MV-4-11 (cell line): ENCODE measurements around the gene RTL1.

Experiments used
- DNase-seq: peaks from one replicate; lab custom pipeline; 2025; lab: John Stamatoyannopoulos, UW

RTL1 gene

DNA sequence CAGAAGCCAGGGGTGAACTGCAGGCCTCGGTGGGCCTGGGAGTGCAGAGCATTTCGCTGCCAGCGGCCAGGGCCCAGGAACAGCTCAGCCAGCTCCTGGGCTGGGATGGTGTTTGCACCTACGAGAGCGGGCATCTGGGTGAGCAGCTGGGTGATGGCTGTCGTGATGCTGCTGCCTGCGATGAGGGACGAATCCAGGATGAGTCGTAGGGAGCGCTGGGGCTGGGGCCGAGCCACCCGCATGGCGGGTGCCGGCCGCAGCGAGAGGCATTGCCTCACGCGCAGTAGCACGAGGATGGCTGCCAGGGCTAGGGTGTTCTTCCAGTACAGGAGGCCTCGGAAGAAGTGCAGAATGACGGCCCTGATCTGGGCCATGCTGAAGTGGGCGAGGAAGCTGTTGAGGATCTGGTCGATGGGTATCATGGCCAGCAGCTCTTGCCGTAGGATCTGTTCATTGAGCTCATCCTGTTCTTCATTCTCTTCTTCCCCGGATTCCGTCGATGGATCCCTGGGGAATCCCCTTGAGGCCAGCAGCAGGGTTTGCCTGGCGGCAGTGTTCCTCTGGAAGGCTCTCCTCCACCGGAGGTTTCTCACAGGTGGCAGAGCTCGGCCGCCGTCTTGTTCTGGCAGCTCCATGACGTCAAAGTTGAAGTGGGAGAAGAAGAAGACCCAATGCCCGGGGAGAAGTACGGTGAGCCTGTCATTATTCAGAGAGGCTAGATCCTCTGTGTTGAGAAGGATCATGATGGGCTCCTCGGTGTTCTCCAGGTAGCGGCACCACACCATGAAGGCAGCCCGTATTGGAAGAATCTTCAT lies 22.1 kb downstream of the RTL1 start:
- DNase-seq: no peak

DNA sequence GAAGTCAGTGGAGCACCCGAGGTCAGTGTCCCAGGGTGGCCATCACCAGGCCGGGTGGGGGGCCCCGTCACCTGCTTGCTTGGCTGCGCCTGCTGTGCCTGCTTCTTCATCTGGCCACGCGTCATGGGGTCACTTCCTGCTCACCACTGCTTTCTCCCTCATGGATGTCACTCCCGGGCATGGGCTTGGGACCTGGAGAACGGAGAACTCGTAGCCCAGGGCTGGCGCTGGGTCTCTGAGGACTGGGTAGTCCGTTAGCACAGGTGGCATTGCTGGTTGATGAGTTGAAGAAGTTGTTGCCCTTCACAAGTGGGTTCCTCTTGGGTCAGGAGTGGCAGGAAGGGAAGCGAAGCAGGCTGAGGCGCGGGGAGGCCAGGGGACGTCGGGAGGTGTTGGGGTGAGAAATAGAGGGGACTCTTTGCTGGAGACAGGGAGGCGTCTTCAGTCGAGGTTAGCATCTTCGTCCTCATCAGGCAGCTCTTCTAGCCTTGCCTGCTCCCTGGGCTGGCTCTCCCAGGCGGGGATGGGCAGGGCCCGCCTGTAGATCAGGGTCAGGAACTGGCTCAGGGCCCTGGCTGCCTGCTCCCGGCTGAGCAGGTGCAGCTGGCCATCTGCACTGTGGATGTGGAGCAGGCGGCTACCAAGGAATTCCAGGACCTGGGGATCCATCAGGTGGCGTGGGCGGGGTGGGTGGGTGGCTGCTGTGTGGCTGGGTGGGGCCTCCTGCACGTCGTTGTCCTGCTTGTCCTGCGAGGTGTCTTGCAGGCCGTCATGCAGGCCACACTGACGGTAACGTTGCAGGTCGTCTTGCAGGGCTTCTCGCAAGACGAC lies 23.0 kb downstream of the RTL1 start:
- no peak for DNase-seq

DNA sequence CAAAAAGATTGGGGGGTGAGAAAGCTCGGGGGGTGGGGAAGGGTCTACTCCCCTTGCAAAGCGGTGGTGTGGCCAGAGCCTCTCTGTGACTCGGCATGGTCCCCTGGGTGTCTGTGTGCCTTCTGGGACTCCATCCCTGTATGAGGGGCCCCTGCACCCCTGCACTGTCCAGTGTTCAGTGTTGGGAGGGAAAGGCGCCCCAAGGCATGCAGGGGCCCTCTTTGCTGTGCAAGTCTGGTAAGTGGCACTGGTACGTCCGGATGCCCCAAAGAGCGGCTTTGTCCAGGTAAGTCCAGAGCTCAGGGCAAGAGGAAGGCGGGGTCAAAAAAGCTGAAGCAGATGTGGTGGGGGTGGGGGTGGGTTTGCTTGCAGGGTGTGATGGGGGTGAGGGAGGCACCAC lies 23.7 kb downstream of the RTL1 start:
- no peak for DNase-seq

DNA sequence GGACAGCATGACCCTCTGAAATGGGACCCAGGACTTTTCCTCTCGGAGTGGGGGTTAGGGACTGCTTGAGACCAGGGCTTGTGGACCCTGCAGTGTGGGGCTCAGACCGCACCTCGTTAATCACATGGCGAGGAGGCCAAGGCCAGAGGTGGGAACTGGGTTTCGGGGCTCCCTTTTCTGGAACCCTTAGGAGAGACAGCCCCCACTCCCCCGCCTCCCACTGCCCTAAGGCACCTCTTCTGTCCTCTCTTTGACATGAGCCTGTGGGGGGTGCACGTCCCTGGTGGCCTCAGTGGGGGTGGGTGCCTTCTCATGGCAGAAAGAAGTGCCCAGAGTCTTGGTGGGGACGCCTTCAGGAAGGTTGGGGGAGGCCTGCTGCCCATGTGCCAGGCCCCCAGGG lies 24.3 kb downstream of the RTL1 start:
- no peak for DNase-seq

DNA sequence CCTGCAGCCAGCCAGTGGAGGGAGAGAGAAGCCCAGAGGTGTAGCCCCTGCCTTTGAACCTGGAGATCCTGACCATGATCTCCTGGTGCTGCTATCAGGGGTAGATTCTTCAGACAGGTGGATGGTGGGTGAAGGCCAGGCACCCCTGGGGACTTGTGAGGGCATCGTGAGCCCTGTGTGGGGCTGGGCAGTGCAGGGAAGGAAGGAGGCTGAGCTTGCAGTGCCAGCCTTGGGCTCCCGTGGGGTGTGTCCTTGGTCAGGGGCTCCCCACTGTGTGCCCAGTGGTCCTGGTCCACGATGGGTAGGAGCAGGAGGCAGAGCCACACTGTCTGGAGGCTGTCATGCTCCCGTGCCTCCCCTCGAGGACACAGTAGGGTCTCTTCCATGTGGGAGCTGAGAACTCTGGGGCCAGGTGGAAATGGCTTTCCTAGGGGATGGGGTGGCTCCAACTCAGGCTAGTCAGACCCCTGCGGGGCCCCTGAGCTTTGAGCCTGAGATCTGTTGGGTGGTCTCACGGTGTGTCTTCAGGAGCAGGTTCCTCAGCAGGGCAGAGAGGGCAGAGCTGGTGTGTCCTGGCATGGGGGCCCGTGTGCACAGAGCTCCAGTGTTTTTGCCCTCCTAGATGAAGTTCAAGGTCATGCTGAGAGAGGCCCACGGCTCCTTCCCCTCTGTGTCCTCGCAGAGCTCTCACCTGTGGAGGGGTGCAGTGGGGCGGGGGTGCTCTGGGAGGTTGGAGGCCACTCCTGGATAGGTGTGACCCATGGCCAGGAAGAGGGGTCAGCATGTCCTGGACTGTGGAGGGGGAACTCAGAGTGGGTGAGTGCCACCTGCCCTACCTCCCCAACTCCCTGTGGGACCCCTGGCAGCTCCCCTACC lies 25.0 kb downstream of the RTL1 start:
- DNase-seq: no peak

DNA sequence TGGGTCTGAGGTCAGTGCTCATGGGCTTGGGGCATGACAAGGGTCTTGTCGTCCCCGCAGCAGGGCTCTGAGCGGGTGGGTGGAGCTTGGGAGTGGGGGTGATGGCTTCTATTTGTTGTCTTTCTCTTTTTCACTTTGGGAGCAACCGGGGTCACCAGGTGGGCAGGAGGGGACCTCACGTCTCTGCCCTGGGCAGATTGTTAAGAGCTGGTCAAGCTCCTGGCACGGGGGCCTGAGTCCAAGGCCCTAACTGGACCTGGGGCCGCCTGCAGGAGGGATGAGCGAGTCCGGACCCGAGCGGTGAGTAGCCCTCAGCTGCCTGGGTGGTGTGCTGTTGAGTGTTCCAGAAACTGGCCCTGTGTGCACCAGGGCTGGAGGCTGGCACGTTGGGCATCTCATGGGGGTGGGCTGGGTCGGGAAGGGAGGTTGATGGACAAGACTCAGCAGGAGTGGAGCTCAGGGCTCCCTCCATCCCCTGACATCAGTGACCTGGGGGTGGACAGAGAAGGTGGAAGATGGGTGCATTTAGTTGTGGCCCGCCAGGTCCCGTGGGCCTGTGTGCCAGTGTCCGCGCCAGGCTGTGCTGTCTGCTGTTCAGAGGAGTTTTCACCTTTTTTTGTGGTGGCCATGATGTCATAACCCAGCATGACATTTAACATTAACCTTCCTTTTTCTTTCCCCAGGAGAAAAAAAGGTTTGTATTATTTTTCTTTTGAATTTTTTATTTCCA lies 27.5 kb downstream of the RTL1 start:
- no peak for DNase-seq

DNA sequence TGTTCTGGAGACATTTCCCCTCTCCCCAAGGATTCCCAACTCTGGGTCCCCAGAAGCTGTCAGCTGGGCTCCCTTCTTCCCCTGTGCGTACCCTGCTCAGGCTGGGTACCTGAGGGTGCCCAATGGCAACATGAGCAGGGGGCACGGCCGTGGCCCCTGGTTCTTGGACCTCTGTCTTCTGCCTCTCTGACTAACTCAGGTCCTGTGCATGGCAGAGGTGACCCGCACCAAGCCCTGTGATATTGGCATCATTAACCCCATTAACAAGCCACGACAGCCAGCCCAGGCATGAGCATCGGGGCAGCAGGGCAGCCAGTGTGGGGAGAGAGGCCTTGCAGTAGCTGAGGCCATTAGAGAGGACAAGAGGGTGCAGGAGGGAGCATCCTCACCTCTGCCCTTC lies 28.4 kb downstream of the RTL1 start:
- no peak for DNase-seq

DNA sequence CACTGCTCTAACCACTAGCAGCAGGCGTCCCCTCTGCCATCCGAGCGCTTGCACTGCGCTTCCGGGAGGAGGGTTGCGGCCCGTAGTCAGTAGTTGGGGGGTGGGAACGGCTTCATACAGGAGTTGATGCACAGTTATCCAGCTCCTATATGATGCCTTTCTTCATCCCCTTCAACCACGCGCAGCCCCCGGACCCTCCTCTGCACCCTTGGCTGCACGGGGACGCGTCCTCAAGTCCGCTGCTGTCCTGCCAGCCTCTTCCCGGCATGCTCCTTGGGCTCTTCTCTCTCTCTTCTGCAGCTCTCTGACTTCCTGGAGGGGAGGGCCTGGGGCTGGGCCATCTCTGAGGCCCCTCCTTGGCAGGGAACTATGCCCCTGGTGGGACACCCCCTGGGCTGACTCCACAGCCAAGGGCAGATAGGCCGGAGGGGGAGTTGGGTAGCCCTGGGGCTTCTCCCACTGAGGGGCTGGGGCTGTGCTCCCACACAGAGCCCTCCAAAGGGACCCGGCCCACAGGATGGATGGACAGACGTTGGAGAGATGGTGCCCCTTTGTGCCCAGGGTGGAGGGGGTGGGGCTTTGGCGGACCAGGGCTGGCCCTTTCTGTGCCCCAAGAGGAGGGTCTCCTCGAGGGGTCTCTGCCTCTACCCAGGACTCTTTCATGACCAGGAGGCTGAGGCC lies 29.0 kb downstream of the RTL1 start:
- DNase-seq: no peak

DNA sequence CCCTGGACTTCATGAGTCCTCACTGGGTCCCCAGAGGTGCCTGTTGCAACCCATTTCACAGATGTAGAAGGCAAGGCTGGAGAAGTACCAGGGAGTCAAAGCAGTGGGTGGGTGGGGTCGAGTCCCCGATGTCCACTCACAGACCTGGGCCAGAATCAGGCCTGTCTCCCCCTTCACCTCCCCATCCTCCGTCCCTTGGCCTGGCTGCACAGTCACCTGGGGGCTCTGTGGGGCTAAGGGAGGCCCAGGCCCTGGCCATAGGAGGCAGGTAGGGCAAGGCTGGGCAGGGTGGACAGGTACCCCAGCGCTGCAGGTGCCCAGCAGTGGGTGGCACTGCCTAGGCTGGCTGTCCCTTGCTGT lies 29.5 kb downstream of the RTL1 start:
- DNase-seq: no peak

DNA sequence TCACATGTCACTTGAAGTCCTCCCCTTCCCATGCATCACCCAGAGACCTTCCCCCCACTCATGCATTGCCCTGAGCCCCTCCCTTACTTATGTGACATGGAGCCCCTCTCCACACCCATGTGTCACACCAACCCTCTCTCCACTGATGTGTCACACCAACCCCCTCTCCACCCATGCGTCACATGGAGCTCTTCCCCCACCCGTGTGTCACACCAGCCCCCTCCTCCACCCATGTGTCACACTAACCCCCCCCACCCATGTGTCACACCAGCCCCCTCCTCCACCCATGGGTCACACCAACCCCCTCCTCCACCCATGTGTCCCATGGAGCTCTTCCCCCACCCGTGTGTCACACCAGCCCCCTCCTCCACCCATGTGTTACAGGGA lies 30.4 kb downstream of the RTL1 start:
- DNase-seq: no peak

DNA sequence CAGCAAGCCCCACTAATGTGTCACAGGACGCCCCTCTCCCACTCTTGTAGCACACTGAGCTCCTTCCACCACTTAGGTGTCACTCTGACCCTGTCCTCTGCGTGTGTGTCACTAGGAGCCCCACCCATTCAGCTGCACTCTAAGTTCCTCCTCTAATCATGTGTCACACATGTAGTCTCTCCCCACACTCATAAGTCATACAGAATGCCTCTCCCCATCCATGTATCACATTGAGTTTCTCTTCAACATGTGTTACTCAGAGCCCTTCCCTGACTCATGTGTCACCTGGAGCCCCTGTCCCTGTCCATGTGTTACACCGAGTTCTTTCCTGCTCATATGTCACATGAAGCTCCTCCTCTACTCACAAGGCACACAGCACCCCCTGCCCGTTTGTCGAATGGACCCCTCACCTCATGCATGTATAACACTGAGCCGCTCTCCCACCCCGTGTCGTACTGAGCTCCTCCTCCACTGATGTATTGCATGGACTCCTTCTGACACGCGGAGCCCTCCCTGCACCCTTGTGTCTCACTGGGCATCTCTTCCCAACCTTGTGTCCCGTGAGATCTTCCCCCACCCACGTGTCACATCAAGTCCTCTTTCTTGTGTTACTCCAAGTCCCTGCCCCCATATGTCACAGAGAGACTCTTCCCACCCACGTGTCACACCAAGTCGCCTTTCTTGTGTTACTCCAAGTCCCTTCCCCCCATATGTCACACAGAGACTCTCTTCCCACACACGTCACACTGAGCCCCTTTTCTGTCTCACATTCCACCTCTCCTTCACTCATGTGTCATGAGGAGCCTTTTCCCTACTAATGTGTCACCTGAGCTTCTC lies 31.0 kb downstream of the RTL1 start:
- DNase-seq: no peak

DNA sequence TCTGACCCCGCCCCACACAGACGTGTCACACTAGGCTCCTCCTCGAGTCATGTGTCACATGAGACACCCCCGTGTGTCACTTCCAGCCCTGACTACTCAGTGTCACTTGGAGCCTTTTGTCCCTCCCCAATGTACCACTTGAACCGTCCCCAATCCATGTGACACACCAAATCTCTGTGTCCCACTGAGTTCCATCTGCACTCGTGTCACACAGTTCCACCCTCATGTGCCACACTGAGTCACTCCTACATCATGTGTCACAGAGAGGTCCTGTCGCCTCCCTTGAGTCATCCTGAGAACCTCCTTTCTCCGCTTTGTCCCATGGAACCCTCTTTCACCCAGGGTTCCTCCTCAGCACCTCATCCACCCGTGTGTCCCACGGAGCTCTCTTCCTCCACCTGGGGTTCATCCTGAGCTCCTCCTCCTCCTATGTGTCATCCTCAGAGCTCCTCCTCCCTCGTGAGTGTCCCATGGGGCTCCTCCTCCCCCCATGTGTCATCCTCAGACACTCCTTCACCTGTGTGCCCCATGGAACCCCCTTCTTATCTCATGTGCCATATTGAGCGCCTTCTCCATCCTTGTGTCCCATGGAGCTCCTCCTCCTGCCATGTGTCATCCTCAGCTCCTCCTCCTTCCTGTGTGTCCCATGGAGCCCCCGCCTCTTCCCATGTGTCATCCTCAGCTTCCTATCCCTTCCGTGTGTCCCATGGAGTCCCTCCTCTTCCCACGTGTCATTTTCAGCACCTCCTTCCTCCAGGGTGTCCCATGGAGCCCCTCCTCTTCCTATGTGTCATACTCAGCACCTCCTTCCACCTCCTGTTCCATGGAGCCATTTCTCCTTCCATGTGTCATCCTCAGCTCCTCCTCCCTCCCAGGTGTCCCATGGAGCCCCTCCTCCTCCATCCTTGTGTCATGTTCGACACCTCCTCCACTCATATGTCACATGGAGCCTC lies 32.0 kb downstream of the RTL1 start:
- no peak for DNase-seq

DNA sequence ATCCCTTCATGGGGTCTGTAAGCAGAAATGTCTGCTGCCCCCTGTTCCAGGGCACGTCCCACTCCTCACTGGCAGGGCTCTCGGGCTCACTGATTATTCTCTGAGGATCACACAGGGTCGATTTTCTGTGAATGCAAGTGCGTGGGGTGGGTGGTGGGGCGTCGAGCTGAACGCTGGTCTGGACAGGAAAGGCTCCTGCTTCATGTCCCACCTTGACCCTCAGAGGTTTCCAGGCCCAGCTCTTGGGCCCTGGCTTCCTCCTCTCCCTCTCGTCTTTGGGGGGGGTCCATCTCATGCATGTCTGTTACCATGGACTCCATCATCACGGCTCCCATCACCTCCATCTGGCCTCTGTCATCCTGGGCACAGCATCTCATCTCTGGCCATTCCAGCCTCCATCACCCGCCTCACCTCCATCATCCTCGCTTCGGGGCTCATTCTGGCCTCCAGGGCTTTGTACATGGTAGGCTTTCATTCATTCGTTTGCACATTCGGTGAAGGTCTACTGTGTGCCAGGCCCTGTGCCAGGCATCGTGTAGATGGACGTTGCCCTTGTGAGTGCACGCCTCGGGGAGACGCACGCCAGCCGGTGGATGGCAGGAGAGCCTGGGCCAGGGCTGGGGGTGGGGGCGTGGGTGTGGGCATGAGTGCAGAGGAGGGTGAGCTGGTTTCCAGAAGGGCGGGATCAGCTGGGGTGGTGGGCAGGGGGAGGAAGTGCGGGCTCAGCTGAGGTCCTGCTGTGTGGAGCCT lies 34.7 kb downstream of the RTL1 start:
- no peak for DNase-seq

DNA sequence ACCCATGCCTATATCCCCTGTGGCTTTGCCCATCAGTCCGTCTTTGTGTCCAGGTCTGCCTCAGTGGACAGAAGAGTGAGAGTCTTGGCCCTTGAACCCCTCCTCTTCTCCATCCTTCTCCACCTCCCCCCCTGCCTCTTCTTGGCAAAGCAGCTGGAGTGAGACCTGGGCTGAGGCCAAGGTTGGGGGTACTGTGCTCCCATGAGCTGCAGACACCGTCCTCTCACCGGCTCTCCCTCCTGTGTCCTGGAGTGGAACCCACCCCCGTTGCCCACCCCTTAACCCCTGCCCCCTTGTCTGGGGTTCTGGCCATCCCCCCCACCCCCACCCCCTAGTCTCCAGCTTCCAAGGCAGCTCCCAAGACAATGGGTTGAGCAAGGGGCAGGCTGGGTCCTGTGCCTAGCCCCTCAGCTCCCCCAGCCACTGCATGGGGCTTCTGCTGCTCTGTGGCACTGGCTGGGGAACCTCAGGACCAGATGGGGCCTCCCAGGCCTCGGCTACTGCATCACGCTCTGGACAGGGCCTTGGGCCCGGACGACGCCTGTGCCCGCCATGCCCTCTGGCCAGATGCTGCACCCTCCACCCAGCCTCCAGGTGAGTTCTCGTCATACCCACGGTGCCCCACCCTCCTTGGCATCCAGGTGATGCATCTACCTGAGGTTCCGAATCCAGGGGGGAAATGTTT lies 35.7 kb downstream of the RTL1 start:
- DNase-seq: no peak

DNA sequence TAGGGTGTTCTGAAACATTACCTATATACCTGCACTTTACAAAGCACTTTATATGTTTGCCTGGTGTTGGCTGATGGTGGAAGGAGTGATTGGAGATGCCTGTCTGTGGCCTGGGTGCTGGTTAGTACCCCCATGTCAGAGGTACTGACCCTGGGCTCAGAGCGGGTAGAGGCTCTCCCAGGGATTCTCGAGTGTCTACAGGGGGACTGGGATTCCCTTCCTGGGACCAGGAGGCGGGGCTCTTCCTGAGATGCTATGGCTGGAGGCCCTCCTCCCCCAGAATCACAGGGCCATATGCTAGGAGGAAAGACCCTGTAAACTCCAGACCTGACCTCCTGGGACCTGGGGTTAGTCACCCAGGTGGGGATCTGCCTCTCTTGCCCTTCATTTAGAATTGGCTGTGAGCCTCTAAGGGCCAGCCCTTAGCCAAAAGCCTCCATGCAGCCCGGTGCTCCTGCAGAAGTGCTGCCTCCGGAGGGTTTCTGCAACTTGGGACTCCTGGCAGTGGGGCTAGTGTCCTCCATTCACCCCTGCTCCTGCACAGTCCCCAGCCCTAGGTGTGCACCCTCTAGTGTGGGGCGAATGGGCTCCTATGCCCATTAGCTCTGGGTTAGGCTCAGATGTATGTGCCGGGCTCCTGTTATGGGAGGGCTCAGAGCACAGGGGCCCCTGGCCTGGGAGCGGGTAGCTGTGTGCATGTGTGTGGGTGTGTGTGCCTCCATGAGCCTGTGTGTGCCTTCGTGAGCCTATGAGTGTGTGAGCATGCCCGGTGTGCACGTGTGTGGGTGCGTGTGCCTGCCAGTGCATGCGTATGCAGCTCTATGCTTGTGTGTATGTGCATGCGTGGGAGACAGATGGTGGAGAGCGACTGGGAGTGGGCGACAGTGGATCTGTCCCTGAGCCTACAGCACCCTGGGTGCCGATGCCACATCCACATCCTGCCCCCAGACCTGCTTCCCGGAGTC lies 36.6 kb downstream of the RTL1 start:
- no peak for DNase-seq

DNA sequence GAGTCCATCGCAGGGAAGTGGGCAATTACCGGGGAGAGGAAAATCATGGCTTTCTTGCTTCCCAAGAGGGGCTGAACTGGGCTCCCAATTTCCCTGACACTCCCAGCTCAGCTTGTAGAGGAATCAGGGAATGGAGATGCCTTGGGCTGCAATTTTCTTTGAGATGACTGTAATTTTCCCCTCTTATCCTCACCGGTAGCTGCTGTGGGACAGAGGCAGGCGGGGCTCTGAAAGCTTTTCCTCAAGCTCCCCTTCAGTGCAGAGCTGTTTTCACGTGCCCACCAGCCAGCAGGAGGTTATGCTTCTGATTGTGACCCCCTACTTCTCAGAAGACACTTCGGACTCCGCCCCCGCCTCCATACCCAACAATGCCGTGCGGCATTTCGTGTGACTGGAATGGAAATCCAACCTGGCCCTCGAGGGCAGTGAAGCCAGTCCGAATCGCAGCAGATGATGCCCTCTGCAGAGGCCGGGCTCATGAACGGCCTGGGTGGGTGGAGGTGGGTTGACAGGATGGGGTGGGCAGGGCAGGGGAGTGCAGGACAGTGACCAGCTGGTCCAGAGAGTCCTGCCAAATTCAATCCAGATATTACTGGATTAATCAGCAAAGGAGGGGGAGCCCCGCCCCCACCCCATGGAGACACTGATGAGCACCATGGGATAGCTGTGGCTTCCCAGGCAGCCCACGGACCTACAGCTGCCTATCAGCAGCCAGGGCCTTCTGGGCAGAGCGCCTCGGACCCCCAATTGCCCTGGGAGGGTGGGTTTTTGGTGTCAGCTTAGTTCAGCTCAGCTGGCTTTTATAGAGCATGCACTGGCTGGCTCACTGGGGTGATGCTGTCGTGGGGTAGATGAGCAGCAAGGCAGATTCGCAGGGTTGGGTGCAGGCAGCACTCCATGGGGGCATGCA lies 37.6 kb downstream of the RTL1 start:
- no peak for DNase-seq
